Measurements from ENCODE around the gene ITM2C. TPM values are rescaled to one million over a fixed set of nuclear protein-coding genes. Genes with fewer than 3 reads are reported as not detected.
A peak's percentile ranks its signal among the peaks of the same experiment; 100 is the strongest.

ITM2C gene
- polyA plus RNA-seq, 4 donors = 866 to 1,129 (median 963) TPM

DNA sequence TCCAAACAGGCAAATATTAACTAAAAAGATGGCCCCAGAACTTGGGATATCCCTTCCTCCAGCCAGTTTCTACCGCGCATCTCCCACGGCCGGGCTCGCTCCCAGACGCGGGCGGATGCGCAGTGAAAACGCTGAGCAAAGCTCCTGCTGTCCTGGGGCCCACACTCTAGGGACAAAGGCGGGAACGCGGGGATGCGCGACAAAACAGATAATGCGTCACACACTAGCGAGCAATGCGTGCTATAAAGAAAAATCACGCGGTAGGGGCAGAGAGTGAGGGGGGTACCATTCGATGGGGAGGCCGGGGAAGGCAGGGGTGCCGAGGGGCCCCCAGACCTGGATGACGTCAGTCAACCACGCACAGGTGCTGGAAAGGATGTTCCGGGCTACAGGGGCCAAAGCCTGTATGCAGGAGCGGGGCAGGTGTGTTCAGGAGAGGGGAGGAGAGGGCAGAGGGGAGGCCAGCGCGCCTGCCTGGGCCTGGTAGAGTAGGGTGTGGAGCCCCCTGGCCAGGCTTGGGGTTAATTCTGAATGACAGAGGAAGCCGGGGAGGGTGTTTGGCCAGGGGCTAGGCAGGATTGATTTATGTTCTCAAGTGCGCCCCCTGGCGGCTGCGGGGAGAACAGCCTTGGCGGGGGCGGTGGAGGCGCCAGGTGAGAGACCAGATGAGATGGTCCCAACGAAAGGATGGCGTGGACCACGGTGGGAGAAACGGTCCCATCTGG is 14.9 kb upstream of the ITM2C start:
- no peak for DNase-seq (ENCODE audit: low read depth in 4 of 4, low spot score in 3 of 4)

DNA sequence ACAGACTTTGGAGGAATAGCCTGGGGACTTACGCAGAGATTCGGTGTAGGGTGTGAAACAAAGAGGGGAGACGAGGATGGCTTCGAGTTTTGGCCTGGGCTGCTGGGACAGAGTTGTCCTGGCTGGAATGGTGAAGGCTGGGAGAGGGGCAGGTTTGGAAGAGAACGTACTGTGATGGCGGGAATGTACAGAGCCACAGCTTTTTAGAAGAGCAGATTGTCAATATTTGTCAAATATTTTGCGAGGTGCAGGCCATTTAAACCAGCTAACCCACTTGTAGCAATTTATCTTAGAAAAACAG is 14.4 kb upstream of the ITM2C start:
- no peak for DNase-seq (ENCODE audit: low read depth in 4 of 4, low spot score in 3 of 4)

DNA sequence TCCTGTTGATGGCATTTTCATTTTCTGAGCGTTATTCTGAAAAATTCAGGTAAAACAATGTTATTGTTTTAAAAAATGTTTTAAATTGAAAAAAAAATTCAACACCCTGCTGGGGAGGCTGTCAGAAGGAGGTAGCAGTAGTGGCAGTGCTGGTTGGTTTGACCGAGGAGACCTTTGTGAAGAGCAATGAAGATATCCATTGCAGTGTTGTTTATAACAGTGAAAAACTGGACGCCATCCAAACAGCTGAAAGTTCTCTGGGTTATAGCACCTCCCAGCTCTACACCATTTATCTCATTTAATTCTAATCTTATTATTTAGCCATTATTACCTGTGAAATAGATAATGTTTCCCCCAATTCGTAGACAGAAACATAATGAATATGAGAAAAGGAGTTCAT is 12.6 kb upstream of the ITM2C start:
- no peak for DNase-seq (ENCODE audit: low read depth in 4 of 4, low spot score in 3 of 4)

DNA sequence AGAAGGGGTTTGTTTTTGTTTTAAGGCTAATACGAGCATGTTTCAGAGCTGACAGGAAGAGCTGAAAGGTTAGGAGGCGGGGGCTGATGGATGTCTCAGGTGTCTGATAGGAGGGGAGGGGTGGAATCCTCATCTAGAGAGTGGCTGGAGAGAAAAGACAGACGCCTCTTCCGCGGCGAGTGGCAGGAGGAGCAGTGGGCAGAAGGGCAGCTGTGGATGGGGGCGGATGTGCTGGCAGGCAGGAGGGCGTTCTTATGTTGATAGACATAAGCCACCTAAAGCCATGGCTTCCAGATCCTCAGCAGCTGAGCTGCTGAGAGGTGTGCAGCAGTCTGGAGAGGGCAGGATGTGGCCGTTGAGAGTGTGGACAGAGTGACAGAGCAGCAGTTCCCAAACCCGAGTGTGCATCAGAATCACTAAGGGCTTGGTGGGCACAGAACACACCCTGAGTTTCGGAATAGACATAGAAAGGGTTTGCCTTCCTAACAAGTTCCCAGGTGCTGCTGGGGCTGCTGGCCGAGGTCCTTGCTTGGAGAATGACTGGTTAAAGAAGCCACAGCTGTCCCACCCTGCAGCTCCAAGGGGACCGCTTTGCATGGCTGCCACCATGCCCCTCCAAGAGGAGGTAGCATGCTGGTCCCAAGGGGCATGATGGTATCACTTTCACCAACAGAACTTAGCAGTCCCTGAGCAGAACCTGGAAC is 3.0 kb upstream of the ITM2C start:
- DNase-seq (ENCODE audit: low read depth in 4 of 4, low spot score in 3 of 4) = no peak

DNA sequence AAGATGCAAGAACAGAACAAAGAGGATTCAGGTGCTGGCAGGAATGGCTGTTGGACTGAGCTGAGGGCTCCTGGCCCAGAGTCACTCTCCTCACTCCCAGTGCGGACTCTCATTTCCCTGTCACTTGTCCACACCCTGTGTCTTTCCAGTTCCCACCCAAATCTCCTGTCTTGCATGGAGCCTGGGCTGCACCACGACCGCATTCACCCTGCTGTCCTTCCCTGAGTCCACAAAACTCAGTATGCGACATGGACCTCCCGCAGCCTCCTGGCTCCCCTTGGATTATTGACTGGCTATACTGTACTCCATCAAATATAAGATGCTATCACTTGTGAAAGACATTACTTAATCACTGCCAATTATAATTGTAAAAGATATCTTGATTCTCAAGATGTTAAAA is 2.5 kb upstream of the ITM2C start:
- no peak for DNase-seq (ENCODE audit: low read depth in 4 of 4, low spot score in 3 of 4)

DNA sequence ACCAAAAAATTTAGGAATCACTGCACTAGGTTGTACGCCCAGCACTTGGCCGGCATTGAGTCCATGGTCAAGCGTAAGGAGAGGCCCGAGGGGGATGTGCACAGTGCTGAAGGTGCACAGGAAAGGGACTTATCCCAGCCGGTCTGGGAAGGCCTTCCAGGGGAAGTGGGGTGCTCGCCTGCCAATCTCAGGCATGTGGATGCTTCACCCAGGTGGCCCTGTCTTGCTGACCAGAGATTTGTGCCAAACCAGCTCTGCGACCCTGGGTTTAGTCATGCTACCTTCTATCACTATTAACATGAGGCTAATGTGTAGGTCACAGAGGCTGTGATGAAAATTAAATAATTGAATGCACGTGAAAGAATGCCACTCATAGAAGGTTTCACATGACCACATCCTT is 1.7 kb upstream of the ITM2C start:
- no peak for DNase-seq (ENCODE audit: low read depth in 4 of 4, low spot score in 3 of 4)

DNA sequence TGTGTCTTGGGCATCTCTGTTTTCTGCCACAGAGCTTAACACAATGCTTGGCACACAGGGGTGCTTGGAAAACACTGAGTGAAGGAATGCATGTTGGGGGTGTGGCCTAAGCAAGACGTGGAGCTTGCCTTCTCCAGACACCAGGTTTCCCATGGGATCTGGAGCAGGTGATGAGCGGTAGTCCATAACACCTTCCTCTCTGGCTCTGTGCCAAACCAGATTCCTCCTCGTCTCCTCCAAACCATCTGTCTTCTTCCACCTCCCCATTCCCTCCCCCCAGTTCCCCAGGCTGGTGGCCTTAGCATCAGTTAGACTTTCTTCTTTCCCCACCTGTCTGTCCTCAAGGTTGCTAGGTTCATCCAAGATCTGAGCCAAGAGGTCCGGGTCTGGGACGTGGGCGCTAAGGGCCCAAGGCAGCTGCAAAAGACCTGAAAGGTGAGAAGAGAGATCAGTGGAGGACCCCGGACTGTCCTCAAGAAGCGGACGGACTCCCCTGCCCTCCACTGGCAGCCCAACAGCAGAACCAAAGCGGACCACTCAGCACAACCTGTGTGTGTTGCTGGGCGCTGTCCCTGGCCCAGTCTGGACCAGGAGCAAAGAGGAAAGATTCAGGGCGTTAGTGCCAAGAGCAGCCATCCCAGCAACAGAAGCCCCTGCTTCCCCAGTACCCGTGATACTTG is 1.2 kb upstream of the ITM2C start:
- DNase-seq (ENCODE audit: low read depth in 4 of 4, low spot score in 3 of 4) = no peak

DNA sequence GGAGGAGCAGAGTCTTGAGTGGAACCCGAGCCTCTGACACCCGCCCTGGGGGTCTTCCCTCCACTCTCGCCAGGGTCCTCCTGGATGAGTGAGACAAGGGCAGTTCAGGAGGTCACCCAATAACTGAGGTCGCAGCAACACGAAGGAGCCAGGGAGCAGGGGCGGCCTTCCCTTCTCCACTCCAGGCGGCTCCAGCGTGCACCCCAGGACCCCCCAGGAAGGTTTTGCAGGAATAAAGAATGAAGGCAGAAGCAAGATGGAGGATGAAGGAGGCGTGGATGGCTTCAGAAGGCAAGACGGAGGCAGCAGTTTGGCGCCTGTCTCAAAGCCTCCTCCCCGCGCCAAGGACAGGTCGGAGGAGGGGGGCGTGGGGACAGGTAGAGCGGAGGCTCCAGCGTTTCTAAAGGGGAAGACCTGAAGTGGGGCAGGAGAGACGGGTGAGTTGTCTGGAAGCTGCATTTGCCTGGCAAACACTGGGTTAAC is 579 bp upstream of the ITM2C start:
- DNase-seq (ENCODE audit: low read depth in 4 of 4, low spot score in 3 of 4) = no peak

DNA sequence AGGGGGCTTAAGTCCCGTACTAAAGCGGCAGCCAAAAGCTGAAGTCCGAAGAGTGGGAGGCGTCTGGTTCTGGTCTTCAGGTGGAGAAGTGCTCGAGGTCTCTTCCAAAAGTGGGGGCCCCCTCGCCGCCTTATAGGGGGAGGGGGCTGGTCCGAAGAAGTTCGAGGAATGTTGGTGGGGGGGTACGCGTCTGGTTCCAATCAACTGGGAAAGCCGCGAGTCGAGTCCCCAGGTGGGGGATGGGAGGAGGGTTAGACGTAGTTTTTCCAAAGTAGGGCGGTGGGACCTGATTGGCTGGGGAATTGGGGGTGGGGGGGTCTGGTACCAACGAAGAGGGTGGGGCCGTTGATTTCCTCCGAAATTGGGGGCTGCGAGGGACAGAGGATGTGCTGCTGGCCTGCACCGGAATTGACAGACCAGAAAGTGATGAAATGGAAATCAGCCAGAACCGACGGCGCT is 594 bp downstream of the ITM2C start:
- no peak for DNase-seq (ENCODE audit: low read depth in 4 of 4, low spot score in 3 of 4)

DNA sequence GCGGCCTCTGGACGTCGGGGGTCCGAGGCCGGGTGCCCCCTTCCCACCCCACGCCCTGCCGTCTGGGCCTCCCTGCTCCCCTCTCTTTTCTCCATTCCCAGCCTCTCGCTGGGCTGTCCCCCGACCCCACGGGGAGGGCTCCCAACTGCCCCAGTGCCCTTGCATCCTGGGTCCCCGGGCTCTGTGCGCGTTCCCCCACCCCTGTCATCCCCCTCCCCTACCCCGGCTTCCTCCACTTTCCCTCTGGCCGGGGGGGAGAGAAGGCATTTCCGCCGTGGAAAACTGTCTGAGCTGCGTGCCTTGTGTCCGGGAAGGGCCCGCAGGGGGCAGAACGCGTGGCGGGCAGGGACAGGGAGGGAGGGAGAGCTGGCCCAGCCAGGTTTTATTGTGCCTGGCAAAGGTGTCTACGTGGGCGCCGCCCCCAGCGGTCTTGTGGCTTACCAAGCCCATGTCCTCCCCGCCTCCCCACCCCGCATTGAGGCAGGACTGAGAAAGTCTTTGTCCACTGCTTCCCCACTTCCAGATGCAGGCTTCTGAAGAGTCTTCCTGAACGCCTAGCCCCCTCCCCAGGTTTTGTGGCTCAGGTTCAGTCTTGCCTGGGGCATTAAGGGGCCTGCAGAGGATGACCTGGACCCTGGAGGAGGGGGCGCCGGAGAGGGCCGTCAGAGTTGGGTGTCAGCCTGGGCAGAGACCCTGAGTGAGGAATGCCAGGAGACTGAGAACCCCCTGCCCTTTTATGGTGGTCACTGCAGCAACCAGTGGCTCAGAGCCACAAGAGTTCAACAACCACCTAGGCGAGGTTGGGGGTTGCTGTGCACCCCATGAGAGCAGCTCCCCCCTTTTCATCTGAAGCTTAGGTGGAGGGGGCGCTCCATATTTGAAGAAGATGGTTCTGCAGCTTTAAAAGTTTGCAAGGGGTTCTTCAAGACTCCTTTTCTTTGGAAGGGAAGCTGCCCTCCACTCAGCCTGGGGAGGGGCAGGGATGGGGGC is 1.3 kb downstream of the ITM2C start:
- DNase-seq (ENCODE audit: low read depth in 4 of 4, low spot score in 3 of 4) = no peak

DNA sequence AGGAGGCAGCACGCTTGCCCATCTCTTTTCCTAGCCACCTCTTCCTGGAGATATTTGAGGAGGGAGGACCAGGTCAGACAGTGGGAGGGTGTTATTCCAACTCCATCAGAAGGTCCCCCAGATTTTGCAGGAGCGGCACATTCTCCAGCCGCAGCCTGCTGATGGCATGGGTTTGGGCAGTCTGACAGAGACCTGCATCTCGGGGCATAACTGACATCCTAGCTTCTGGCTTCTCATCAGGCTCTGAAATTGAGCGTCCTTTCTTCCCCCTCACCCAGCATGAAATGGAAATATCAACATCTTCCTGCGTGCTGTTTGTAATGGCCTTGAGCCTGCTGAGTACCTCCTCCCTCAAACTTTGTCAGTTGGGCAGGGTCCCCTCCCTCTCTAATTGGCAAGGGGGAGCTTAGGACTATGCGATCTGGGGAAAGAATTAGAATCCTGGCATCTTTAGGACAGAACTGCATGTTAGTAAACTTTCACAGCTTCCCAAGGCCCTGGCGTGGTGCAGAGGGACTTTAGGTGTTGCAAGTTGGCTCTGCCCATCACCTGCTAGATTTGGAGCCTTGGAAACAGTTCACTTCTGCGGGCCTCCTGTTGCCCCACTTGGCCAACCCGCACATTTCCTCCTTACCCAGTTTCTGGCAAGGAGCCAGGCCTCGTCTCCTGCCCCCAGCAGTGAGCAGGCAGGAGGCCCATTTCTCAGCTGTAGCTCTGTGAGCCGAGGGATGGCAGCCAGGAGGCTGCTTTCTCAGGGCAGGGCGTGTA is 2.2 kb downstream of the ITM2C start:
- DNase-seq (ENCODE audit: low read depth in 4 of 4, low spot score in 3 of 4) = no peak

DNA sequence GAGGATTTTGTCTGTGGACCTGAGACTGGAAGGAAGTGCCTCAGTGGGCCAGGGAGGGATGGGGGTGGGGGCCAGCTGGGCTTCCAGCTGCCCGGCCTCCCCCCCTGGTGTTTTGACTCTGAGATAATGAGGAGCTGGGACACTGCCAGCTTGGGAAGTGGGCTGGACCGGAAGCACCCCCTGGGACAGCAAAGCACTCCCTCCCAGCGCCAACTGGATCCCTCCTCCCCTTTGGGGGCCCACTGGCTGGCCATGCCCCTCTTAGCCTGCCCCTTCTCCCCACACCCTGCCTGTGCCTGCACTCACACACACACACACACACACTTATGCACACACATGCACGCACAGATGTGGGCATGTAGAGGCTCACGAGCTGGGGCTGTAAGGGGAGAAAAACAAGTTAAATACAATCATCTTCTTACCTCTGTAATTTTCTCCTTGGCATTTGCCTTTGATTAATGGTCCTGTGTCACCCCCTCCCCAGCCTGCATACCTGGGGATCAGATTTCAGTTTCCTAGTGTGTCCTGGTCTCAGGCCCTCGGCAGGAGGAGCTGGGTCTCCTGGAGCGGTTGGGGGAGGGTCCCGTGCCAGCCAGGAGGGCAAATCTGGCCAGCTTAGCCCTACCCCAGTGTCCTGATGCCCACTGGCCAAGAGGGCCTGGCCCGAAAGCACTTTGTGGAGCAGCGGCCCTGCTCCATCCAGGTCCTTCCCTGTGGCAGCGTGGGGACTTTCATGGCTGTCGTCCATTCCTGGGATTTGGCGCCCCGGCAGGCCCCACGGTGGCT is 3.6 kb downstream of the ITM2C start:
- DNase-seq (ENCODE audit: low read depth in 4 of 4, low spot score in 3 of 4) = peak in 2 of 4 donors; percentile 79 to 81

DNA sequence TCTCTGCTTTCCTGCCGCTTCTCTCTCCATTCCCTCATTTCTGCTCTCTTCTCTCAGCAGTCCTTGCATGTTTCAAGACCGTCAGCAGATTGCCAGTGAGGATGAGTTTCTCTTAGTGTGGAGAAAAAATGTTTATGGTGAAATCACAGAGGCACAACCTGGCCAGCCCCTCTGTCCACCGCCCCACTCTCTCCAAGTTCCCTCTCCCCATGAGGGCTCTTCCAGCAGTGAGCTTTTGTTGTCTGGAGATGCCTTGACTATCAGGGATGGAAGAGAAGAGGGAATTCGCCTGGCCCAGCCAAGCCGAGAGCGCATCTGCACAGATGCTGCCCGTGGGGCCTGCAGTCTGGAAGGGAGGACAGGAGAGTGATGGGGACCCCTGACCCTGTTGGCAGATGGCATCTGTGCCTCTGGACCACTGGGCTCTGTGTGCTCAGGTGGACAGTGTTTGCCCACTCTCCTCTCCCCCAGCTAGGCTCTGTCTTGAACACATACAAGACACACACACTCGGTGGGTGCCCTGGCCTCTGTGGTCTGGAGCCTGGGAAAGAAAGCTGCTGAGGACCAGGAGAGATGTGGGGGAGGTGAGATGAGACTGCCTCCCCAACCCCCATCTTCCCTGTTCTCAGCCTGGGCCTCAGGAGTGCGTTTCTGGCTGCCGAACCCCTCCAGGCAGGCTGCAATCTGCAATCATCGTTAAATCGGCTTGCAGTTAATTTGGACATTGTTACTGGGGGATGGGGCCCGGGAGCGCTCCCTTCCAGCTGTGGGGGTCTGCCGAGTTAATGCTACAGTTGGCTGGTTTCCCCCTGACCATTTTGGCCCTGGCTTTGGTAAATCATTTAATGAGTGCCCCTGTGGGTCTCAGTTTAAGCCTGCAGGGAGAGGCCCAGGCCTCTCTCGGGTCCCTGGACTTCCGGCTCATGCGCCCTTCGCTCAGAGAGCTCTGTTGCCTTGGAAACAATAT is 4.5 kb downstream of the ITM2C start:
- DNase-seq (ENCODE audit: low read depth in 4 of 4, low spot score in 3 of 4) = peak in 3 of 4 donors; percentile 72 to 83 (median 83)

DNA sequence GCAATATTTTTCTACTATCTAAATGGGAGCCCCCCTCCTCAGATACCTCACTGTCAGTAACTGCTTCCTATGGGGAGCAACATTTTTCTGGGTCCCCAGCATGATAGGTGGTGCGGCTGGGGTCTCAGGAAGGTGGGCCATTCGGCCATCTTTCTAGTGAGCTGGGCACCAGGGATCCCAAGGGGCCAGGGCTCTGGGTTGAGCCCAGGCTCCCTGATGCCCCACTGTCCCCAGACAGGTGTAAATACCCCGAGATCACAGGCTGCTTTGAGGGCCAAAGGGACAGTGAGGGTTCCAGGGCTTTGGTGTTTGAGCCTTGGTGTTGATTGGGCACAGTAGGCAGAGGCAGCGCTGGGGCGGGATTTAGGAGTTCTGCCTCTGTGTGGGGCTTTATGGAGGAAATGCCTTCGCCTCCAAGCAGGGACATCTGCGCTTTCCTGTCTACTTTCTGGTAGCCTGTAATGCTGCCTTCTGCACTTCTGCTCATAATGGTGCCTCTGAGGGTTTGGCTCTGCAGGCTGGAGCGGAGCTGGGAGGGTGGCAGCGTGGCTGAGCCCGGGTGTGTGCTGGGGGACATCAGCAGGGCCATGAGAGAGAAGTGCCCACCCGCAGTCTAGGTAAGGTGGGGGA is 5.3 kb downstream of the ITM2C start:
- no peak for DNase-seq (ENCODE audit: low read depth in 4 of 4, low spot score in 3 of 4)

DNA sequence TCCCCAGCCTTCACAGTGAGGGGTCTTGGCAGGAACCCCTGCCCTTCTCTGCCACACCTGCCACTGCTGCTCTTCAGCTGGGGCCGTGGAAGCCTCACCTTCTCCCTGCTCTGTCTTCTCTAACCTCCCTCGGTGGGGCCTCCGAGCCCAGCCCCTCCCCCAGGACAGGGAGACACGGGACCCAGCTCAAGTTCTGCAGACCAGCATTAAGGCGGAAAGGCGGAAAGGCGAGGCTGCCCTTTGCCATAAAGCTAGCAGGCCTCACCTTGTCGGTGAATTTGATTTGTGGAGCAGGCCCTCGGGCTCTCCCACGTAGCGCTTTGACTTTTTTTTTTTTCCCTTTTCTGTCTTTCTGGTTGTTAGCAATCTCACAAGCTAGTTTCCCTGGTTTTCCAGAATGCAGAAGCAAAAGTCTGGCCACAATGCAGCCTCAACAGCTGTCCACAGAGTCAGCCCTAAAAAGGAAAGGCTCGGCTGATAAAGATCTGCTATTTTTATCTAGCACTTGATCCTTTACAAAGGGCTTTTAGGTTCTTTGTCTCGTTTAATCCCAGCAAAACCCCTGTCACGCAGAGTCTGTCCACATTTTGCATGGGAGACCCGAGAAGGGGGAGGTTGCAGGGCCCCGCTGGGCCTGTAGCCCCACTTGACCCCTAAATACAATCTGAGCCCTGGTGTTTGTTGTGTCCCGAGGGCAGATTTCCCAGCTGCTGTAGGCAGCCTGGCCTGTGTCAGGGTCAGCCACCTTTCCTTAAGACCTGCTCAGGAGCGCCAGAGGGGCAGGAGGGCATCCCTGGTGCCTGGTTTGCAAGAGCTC is 6.0 kb downstream of the ITM2C start:
- no peak for DNase-seq (ENCODE audit: low read depth in 4 of 4, low spot score in 3 of 4)

DNA sequence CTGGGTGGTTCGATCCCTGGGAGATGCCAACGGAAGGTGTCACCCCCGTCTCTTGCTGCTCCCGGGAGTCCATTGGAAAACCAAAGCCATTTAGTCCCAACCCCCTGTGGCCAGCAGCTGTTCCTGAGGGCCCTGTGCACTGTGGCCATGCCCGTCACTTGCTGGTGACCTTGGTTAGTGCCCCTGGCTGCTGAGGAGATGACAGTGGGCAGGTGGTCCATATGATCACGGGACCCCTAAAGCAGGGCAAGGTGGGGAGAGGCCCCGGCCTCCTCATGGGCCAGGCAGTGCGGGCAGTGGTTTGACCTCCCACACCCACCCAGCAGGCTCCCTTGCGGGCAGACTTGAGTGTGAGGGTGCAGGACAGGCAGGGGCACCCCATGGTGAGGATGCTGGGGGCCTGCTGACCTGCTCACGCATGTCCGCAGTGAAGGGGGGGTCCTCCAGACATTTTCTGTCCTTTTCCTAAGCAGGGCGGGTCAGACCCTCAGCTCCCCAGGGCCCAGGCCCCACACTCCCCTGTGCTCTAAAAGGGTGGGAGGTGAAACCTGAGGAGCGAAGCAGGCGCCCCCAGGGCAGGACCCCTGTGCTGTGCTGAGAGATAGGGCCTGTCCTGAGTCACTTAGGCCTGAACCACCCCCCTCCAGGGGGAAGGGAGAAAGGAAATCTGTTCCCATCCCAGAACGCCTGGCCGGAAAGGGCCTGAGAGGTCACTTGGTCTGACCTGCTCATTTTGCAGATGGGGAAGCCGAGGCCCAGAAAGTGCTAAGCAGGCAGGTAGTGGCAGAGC is 6.8 kb downstream of the ITM2C start:
- DNase-seq (ENCODE audit: low read depth in 4 of 4, low spot score in 3 of 4) = no peak

Data from right renal pelvis (tissue), 4 donors.